PFSK-1 (cell line): Measurements from ENCODE around the gene KRTAP10-12.

Source experiments
- FOXP2 ChIP-seq: optimal IDR thresholded peaks from 2 replicates; pipeline ENCODE3; 2011; ENCODE audit warnings: borderline replicate concordance, control low read depth, inconsistent platforms; ENCODE audit not compliant: insufficient read depth; ENCODE audit errors: extremely low read length, extremely low read depth
- POLR2AphosphoS5 ChIP-seq: IDR thresholded peaks from 2 replicates; pipeline ENCODE4 v1.6.1; 2012; ENCODE audit warnings: low read depth, mild to moderate bottlenecking, control low read depth, low read length, moderate library complexity
- REST ChIP-seq, 2 experiments: IDR thresholded peaks; 2 replicates each; pipeline versions ENCODE4 v1.6.1 to v1.8.0; 2011 to 2012; ENCODE audit warnings: low read depth in 2 of 2, low read length in 2 of 2, control low read depth in 1 of 2, inconsistent platforms in 1 of 2, mild to moderate bottlenecking in 1 of 2, moderate library complexity in 1 of 2; ENCODE audit not compliant: insufficient read depth in 1 of 2
- TAF1 ChIP-seq: IDR thresholded peaks from 2 replicates; pipeline ENCODE4 v1.6.1; 2012; ENCODE audit warnings: low read length, control low read depth, borderline replicate concordance; ENCODE audit not compliant: insufficient read depth

GRCh38 chr21:44666401-44667320, 30.3 kb upstream of the KRTAP10-12 start, which contains the start of gene KRTAP12-2:
- no peak for TF ChIP-seq TAF1
- no peak for TF ChIP-seq POLR2AphosphoS5
- TF ChIP-seq REST (IDR thresholded peaks at IDR 0.05; ENCODE audit: insufficient read depth in 1 of 2, low read depth in 2 of 2, low read length in 2 of 2), result no peak
- TF ChIP-seq FOXP2, result no peak
